GM21360 (cell line): Measurements from ENCODE around the gene IL4.

ENCODE experiments used
- ATAC-seq: cut with Tn5 transposase; IDR thresholded peaks from one replicate; pipeline ENCODE4 v1.9.1; 2021; ENCODE audit warnings: mild to moderate bottlenecking, moderate library complexity; ENCODE audit not compliant: unreplicated experiment

The IL4 gene

GRCh38 chr5:132669966-132670882 lies 3.6 kb upstream of the IL4 start:
- no peak for ATAC-seq

DNA sequence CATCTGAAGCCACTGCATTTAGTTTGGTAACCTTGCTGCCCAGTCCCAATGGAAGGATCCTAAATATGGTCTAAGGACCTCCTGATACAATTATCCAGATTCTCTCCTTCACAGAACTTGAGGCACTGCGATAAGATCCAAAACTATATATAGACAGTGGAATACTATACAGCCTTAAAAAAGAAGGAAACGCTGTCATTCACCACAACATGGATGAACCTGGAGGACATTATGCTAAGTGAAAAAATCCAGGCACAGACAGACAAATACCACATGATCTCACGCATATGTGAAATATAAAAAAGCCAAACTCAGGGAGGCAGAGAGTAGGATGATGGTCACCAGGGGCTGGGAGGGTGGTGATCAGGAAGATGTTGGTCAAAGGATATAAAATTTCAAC lies 2.8 kb upstream of the IL4 start:
- ATAC-seq = no peak

DNA sequence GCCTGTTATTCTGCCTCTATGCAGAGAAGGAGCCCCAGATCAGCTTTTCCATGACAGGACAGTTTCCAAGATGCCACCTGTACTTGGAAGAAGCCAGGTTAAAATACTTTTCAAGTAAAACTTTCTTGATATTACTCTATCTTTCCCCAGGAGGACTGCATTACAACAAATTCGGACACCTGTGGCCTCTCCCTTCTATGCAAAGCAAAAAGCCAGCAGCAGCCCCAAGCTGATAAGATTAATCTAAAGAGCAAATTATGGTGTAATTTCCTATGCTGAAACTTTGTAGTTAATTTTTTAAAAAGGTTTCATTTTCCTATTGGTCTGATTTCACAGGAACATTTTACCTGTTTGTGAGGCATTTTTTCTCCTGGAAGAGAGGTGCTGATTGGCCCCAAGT lies 301 bp upstream of the IL4 start:
- ATAC-seq = no peak

DNA sequence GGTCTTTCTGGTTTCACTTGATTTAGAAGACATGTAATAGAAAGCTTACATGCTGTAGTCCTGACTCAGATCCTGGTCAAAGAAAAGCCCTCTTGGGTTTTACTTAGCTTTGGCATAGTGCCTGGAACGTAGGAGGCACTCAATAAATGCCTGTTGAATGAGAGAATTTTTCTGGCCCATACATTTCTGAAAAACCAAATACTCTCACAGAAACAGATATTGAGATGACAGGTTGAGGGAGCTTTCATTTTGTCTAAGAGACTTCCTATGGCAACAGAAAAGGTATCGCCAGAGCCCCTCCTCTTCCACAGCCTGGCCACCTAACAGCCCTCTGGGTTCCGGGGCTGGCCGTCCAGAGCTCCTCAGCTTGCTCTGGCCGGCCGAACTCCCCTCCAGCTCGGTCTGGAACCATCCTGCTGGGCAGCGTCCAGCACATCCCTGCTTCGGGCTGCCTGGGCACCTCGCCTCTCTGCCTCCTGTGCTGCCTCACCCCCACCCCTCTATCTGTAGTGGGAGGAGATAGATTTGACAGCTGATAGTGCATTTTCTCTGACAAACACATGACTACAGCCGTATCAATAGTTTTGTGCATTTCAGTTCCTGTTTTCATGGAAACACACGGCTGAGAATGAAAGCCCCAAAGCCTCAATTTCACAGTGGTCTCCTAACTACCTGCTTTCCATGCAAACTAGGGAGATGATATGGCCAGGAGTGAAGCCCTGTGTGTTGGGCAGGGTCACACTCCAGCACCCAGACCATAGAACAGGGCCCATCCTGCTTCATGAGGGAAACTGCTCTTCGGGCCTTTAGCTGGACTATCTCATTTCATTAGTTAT lies 1.1 kb downstream of the IL4 start:
- ATAC-seq = peak; percentile 68

DNA sequence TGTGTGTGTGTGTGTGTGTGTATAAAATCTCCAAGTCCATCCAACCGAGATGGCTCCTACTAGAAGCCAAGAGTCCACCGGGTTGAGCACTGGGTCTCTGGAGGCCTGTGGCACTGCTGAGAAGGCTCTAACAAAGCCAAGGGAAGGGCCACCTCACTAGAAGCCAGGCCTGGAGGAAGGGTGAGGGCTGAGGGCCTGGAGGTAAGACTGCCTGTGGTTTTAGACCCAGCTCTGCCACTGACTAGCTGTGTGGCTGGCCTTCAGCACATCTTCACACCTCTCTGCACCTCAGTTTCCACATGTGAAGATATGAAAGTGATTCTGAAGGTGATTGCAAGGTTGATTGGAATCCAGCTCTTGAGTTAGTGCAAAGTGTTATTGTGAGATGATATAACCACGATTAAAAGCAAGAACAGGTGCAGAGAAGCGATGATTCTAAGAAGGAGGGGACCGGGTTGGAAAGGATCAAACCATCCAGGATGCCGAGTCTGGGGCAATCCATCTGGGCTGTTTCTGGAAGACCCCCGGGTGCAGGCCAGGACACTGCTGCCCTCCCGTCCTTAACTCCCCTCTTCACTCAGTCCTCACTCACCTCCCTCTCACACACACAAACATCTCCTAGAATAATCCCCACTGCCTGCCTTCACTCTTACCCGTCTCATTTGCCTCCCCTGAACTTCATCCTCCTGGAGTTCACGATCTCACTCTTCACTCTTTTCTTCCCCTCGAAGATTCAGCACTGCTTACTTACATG lies 2.3 kb downstream of the IL4 start:
- ATAC-seq = no peak

GRCh38 chr5:132677191-132677590 lies 3.4 kb downstream of the IL4 start:
- no peak for ATAC-seq

DNA sequence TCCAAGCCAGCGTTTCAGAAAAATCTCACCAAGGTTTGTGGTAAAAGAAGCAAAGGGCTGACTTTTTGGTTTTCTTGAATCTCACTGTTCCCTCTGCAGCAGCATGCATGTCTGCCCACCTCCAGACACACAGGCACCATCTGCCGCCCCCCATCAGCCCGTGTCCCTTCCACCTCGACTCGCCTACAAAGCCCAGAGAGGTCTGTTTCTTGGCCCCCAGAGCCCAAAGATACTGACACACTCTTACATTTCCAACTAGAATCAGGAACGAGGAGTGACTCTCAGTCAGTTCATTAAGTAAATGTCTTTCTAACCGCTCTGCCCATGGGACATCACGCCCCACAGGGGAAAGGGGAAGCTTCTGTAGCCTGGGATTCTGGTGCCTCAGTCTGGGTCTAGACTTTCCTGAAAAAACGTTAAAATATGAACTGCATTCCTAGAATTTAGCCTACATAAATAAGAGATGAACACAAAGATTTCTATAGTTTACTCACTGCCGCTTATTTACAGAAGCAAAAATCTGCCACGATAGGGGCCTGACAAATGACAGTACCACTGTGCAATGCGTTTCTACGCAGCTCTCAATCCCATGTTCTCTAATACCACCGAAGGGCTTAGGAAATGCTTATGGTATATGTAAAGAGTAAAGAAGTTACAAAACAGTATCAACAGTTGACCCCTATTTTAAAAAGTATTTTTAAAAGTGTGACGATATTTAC lies 4.1 kb downstream of the IL4 start:
- no peak for ATAC-seq

- no peak for ATAC-seq
These were observed 4.9 kb downstream of the IL4 start for GRCh38 chr5:132678735-132679134.

GRCh38 chr5:132679166-132679565 lies 5.4 kb downstream of the IL4 start:
- ATAC-seq = no peak

- no peak for ATAC-seq
These were observed 6.1 kb downstream of the IL4 start for GRCh38 chr5:132679717-132680380.

GRCh38 chr5:132680780-132681475 lies 7.1 kb downstream of the IL4 start:
- ATAC-seq = no peak

DNA sequence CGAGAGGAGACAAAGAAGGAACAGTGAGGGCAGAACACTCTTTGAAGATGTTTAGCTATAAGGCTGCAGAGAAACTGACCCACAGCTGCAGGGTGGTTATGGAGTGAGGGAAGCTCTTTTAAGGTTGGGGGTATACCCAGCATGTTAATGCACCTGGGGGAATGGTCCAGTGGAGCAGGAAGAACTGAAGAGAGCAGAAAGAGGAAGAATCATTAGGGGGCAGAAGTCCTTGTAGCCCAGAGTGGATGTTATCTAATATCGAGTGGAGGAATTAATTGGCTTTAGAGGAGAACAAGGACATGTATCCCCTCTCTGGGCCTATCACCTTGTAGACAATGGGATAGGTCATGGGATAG lies 7.7 kb downstream of the IL4 start:
- no peak for ATAC-seq

- no peak for ATAC-seq
These were observed 8.2 kb downstream of the IL4 start for GRCh38 chr5:132681983-132682382.

- ATAC-seq = no peak
These were observed 10.7 kb downstream of the IL4 start for GRCh38 chr5:132684491-132684890.

- ATAC-seq = no peak
These were observed 11.3 kb downstream of the IL4 start for GRCh38 chr5:132684922-132685720.

GRCh38 chr5:132686193-132686592 lies 12.4 kb downstream of the IL4 start:
- no peak for ATAC-seq

DNA sequence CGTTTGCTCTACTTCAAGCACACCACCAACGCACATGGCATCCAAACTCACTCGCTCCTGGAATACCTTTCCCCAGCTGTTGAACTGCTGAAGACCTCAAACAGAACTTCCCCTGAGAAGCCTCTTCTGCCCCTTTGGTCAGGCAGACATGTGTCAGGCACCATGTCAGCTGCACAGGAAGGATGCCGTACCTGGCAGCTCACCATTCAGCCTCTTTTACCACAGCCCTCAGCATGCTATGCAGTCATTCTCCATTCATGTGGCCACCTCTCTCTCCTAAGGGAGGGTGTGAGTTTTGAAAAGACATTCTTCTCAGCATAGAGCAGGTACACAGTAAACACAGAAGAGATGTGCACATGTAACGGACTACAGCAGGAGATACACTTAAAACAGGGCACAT lies 14.2 kb downstream of the IL4 start:
- ATAC-seq = no peak

- ATAC-seq = no peak
These were observed 14.9 kb downstream of the IL4 start for GRCh38 chr5:132688536-132689339.
